HepG2 (cell line): ENCODE results near the gene F12. TPM values are rescaled to one million over a fixed set of nuclear protein-coding genes. Genes with fewer than 3 reads are reported as not detected.

Source experiments
- CAMTA2 ChIP-seq: sonication (generic); formaldehyde crosslinking; IDR thresholded peaks from 2 replicates; pipeline ENCODE4 v1.4.0; 2020; ENCODE audit warnings: mild to moderate bottlenecking, missing genetic modification reagents, borderline replicate concordance
- CEBPG ChIP-seq: IDR thresholded peaks from 2 replicates; pipeline ENCODE4 v1.6.1; 2016
- EEA1 ChIP-seq: sonication (generic); formaldehyde crosslinking; IDR thresholded peaks from 2 replicates; pipeline ENCODE4 v1.5.1; 2020; ENCODE audit warnings: mild to moderate bottlenecking, missing genetic modification reagents, borderline replicate concordance
- HBP1 ChIP-seq: IDR thresholded peaks from 2 replicates; pipeline ENCODE4 v1.6.1; 2016; ENCODE audit warnings: low read depth, control low read depth
- HDAC6 ChIP-seq: fragments of 200-600 bp; sonication (generic); IDR thresholded peaks from 2 replicates; pipeline ENCODE4 v1.7.0; 2017; ENCODE audit warnings: mild to moderate bottlenecking, antibody characterized with exemption, low read length, low read depth
- HINFP ChIP-seq: sonication (generic); formaldehyde crosslinking; IDR thresholded peaks from 2 replicates; pipeline ENCODE4 v1.4.0; 2020; ENCODE audit warnings: low read depth, mild to moderate bottlenecking, missing genetic modification reagents
- KDM2A ChIP-seq: sonication (generic); formaldehyde crosslinking; IDR thresholded peaks from 2 replicates; pipeline ENCODE4 v1.4.0; 2020; ENCODE audit warnings: low read depth, missing genetic modification reagents, borderline replicate concordance
- MBD4 ChIP-seq: IDR thresholded peaks from 2 replicates; pipeline ENCODE4 v1.6.1; 2012; ENCODE audit warnings: low read length, inconsistent platforms, borderline replicate concordance
- RXRA ChIP-seq: sonication (generic); formaldehyde crosslinking; IDR thresholded peaks from 2 replicates; pipeline ENCODE4 v1.5.1; 2020; ENCODE audit warnings: missing genetic modification reagents
- SIN3A ChIP-seq: IDR thresholded peaks from 2 replicates; pipeline ENCODE4 v1.6.1; 2011; ENCODE audit warnings: low read depth, mild to moderate bottlenecking, control low read depth, low read length, borderline replicate concordance
- SUZ12 ChIP-seq: fragments of 150-350 bp; IDR thresholded peaks from 2 replicates; pipeline ENCODE4 v1.6.1; 2014; ENCODE audit warnings: low read depth, low read length
- ZFX ChIP-seq: sonication (generic); formaldehyde crosslinking; IDR thresholded peaks from 2 replicates; pipeline ENCODE4 v1.4.0; 2020; ENCODE audit warnings: mild to moderate bottlenecking, low read depth, missing genetic modification reagents, moderate library complexity
- ZNF274 ChIP-seq: sonication (generic); formaldehyde crosslinking; IDR thresholded peaks from 2 replicates; pipeline ENCODE4 v1.5.1; 2020; ENCODE audit warnings: mild to moderate bottlenecking, missing genetic modification reagents
- ZNF333 ChIP-seq: sonication (generic); formaldehyde crosslinking; IDR thresholded peaks from 2 replicates; pipeline ENCODE4 v1.4.0; 2020; ENCODE audit warnings: mild to moderate bottlenecking, missing genetic modification reagents, borderline replicate concordance
- ZNF343 ChIP-seq: sonication (generic); formaldehyde crosslinking; IDR thresholded peaks from 2 replicates; pipeline ENCODE4 v1.4.0; 2020; ENCODE audit warnings: mild to moderate bottlenecking, missing genetic modification reagents
- ZNF501 ChIP-seq: sonication (generic); formaldehyde crosslinking; IDR thresholded peaks from 2 replicates; pipeline ENCODE4 v1.5.1; 2020; ENCODE audit warnings: mild to moderate bottlenecking, moderate library complexity, missing genetic modification reagents
- ZNF598 ChIP-seq: sonication (generic); formaldehyde crosslinking; IDR thresholded peaks from 2 replicates; pipeline ENCODE4 v1.5.1; 2020; ENCODE audit warnings: mild to moderate bottlenecking, missing genetic modification reagents, borderline replicate concordance
- ZNF777 ChIP-seq: sonication (generic); formaldehyde crosslinking; IDR thresholded peaks from 2 replicates; pipeline ENCODE4 v1.4.0; 2020; ENCODE audit warnings: missing genetic modification reagents
- polyA plus RNA-seq, 8 experiments: library from polyadenylated mRNA; depleted of rRNA in 3 of 8; stranded (reverse) in 7 of 8; unstranded in 1 of 8; fragments of >200 nt; fragmentation: Illumina TruSeq in 4 of 8; extraction: Trizol in 4 of 8; gene quantifications; 2 replicates each; pipeline versions ENCODE4 v1.2.1 to v1.2.3, GENCODE V29; 2011 to 2016; ENCODE audit warnings: low read depth in 4 of 8, missing spikeins in 1 of 8, mixed read lengths in 1 of 8; ENCODE audit not compliant: insufficient read depth in 1 of 8
- total RNA-seq, 5 experiments: library from RNA; depleted of rRNA; stranded (reverse); fragments of >200 nt; fragmentation: Illumina TruSeq; extraction: Trizol; gene quantifications; 2 replicates each; pipeline ENCODE4 v1.2.3, GENCODE V29; 2016; ENCODE audit warnings: low read depth in 1 of 5
- TF ChIP-seq, protein P1 (sequence below): sonication (generic); formaldehyde crosslinking; IDR thresholded peaks from 2 replicates; pipeline ENCODE4 v1.4.0; 2020; ENCODE audit warnings: missing genetic modification reagents

The F12 gene
- total and polyA plus RNA-seq, 2 of the 13 experiments (the other 11 are each of a cell fraction or from before 2014, with no cell fraction given), result 2.5 to 3.0 TPM

DNA sequence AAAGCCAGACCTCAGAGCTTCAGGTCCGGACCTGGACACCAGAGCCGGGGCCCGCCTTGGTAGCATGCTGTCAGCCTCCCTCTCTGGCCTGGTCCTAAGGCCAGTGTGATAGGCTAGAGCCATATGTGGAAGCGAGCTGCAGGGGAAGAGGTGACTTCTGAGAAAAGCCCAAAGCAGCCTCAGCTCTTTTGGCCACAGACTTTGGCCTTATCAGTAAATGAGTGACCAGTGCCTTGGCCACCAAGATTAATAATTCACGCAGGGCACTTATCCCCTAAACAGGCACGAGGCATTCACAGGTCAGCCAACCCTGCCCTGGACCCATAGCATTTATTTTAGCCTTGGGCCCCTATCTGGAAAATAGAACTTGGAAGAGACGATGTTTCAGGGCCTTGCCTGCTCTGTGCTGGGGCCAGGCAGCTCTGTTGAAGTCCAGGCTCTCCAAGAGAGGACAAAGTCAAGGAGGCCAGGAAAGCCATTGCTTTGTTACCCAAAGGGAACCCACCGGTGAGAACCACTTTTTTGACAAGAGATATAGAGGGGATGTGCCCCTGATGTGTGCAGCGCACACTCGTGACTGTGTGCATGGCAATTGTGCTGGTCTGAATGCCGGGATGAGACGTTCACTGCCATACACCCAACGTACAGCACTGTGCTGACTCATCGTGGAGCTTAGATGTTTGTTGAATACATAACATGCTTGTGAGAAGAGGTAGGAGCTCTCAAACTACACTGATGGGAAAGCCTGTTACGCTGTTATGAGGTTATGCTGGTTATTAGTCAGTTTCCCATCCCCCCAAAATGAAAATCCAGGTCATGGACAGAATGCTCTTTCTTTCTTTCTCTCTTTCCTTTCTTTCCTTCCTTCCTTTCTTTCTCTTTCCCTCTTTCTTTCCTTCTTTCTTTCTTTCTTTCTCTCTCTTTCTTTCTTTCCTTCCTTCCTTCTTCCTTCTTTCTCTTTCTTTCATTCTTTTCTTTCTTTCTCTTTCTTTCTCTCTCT, 30.2 kb downstream of the F12 start (continued):
- peak; percentile 76; the same call in 1 of the 2 replicates for TF ChIP-seq RXRA
- no peak for TF ChIP-seq HDAC6
- TF ChIP-seq SUZ12, result no peak
- TF ChIP-seq, protein P1, sequence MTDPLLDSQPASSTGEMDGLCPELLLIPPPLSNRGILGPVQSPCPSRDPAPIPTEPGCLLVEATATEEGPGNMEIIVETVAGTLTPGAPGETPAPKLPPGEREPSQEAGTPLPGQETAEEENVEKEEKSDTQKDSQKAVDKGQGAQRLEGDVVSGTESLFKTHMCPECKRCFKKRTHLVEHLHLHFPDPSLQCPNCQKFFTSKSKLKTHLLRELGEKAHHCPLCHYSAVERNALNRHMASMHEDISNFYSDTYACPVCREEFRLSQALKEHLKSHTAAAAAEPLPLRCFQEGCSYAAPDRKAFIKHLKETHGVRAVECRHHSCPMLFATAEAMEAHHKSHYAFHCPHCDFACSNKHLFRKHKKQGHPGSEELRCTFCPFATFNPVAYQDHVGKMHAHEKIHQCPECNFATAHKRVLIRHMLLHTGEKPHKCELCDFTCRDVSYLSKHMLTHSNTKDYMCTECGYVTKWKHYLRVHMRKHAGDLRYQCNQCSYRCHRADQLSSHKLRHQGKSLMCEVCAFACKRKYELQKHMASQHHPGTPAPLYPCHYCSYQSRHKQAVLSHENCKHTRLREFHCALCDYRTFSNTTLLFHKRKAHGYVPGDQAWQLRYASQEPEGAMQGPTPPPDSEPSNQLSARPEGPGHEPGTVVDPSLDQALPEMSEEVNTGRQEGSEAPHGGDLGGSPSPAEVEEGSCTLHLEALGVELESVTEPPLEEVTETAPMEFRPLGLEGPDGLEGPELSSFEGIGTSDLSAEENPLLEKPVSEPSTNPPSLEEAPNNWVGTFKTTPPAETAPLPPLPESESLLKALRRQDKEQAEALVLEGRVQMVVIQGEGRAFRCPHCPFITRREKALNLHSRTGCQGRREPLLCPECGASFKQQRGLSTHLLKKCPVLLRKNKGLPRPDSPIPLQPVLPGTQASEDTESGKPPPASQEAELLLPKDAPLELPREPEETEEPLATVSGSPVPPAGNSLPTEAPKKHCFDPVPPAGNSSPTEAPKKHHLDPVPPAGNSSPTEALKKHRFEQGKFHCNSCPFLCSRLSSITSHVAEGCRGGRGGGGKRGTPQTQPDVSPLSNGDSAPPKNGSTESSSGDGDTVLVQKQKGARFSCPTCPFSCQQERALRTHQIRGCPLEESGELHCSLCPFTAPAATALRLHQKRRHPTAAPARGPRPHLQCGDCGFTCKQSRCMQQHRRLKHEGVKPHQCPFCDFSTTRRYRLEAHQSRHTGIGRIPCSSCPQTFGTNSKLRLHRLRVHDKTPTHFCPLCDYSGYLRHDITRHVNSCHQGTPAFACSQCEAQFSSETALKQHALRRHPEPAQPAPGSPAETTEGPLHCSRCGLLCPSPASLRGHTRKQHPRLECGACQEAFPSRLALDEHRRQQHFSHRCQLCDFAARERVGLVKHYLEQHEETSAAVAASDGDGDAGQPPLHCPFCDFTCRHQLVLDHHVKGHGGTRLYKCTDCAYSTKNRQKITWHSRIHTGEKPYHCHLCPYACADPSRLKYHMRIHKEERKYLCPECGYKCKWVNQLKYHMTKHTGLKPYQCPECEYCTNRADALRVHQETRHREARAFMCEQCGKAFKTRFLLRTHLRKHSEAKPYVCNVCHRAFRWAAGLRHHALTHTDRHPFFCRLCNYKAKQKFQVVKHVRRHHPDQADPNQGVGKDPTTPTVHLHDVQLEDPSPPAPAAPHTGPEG (CRISPR knock-in tag), result peak; percentile 91
- TF ChIP-seq HBP1 (CRISPR knock-in tag), result 0 out of 2 replicates have a peak, but pooled peaks have one; percentile 52
- peak; percentile 71 for TF ChIP-seq KDM2A (CRISPR knock-in tag)
- TF ChIP-seq ZNF777 (CRISPR knock-in tag), result 0 out of 2 replicates have a peak, but pooled peaks have one; percentile 29
- TF ChIP-seq EEA1 (CRISPR knock-in tag), result no peak; the same call in 1 of the 2 replicates
- peak; percentile 42; the same call in 1 of the 2 replicates for TF ChIP-seq SIN3A
- no peak; the same call in 1 of the 2 replicates for TF ChIP-seq HINFP (CRISPR knock-in tag)
- peak; percentile 97 for TF ChIP-seq ZFX (CRISPR knock-in tag)
- TF ChIP-seq CEBPG, result peak; percentile 14; the same call in 1 of the 2 replicates
- TF ChIP-seq ZNF343 (CRISPR knock-in tag), result peak; percentile 27; the same call in 1 of the 2 replicates
- no peak for TF ChIP-seq CAMTA2 (CRISPR knock-in tag)
- TF ChIP-seq ZNF598, result no peak; the same call in 1 of the 2 replicates
- peak; percentile 94 for TF ChIP-seq ZNF501 (CRISPR knock-in tag)
- peak; percentile 63; the same call in 1 of the 2 replicates for TF ChIP-seq ZNF274 (CRISPR knock-in tag)
- no peak for TF ChIP-seq MBD4
- no peak for TF ChIP-seq ZNF333
